Caco-2 (cell line): ENCODE data around the gene TMEM213. TPM values are rescaled to one million over a fixed set of nuclear protein-coding genes. Genes with fewer than 3 reads are reported as not detected.

Source experiments
- BruUV-seq: library from RNA; stranded (reverse); fragments of 400-500 nt; replicated peaks from 2 replicates; lab custom pipeline; 2021; lab: Mats Ljungman, UMichigan
- CTCF ChIA-PET: fragments of 300-600 bp; sonication (Branson Sonifier 250); formaldehyde crosslinking; loops from one replicate; lab custom pipeline; 2022; ENCODE audit warnings: antibody characterized with exemption; lab: Charles Lee
- POLR2A ChIA-PET: fragments of 300-600 bp; sonication (Branson Sonifier 250); formaldehyde crosslinking; loops from one replicate; lab custom pipeline; 2022; ENCODE audit warnings: antibody characterized with exemption; lab: Charles Lee
- DNase-seq, 2 experiments: peaks; one replicate each; pipeline versions ENCODE4 v3.0.0 to v3.0.0-alpha.2; 2020 to 2022
- H3K27me3 ChIP-seq: replicated peaks from 2 replicates; pipeline ENCODE4 v1.6.0; 2011; ENCODE audit warnings: low read length; ENCODE audit not compliant: control insufficient read depth, insufficient read depth
- H3K36me3 ChIP-seq: 2 replicates; pipeline ENCODE4 v1.5.1; 2011; ENCODE audit warnings: low read length; ENCODE audit not compliant: control insufficient read depth, insufficient read depth
- H3K4me1 ChIP-seq: fragments of 250-450 bp; sonication (Bioruptor Pico); 2 replicates; pipeline ENCODE4 v1.5.1; 2020; ENCODE audit warnings: mild to moderate bottlenecking
- H3K4me3 ChIP-seq: 2 replicates; pipeline ENCODE4 v1.5.1; 2011; ENCODE audit warnings: low read depth, mild to moderate bottlenecking, control low read depth, low read length
- H3K9me3 ChIP-seq: fragments of 250-450 bp; sonication (Bioruptor Pico); 2 replicates; pipeline ENCODE4 v1.5.1; 2020; ENCODE audit warnings: mild to moderate bottlenecking, moderate library complexity
- H3K27ac Mint-ChIP-seq: one replicate; pipeline ENCODE4 v1.8.0; 2022; ENCODE audit warnings: mixed read lengths; ENCODE audit not compliant: unreplicated experiment
- H3K27me3 Mint-ChIP-seq: one replicate; pipeline ENCODE4 v1.8.0; 2022; ENCODE audit warnings: mixed read lengths; ENCODE audit not compliant: insufficient read depth, unreplicated experiment
- H3K36me3 Mint-ChIP-seq: one replicate; pipeline ENCODE4 v1.8.0; 2022; ENCODE audit warnings: mild to moderate bottlenecking, mixed read lengths; ENCODE audit not compliant: insufficient read depth, unreplicated experiment
- H3K4me1 Mint-ChIP-seq: one replicate; pipeline ENCODE4 v1.8.0; 2022; ENCODE audit warnings: low read depth, mixed read lengths; ENCODE audit not compliant: unreplicated experiment
- H3K4me3 Mint-ChIP-seq: one replicate; pipeline ENCODE4 v1.8.0; 2022; ENCODE audit warnings: mild to moderate bottlenecking, moderate library complexity, mixed read lengths; ENCODE audit not compliant: unreplicated experiment
- H3K9me3 Mint-ChIP-seq: one replicate; pipeline ENCODE4 v1.8.0; 2022; ENCODE audit warnings: mixed read lengths; ENCODE audit not compliant: unreplicated experiment
- CTCF ChIP-seq, 2 experiments: fragments of 200-600 bp in 1 of 2; IDR thresholded peaks; 1 replicate in 1 of 2; 2 replicates in 1 of 2; pipeline versions ENCODE4 v1.5.1 to v1.8.0; 2011 to 2022; ENCODE audit warnings: antibody characterized with exemption in 1 of 2, control low read depth in 1 of 2, inconsistent platforms in 1 of 2, low read depth in 1 of 2, low read length in 1 of 2, mild to moderate bottlenecking in 1 of 2, moderate library complexity in 1 of 2; ENCODE audit not compliant: insufficient read depth in 1 of 2, severe bottlenecking in 1 of 2, unreplicated experiment in 1 of 2
- intact Hi-C: fragments of 100-400 bp; cut with micrococcal nuclease; formaldehyde crosslinking; loops from one replicate; pipeline ENCODE4 v1.10.0; 2022; ENCODE audit not compliant: unreplicated experiment
- total RNA-seq: library from RNA; stranded (reverse); gene quantifications from 2 replicates; pipeline ENCODE4 v1.2.3, GENCODE V29; 2022

Gene TMEM213
- total RNA-seq, 1 experiment from 2014 or later = not detected

DNA sequence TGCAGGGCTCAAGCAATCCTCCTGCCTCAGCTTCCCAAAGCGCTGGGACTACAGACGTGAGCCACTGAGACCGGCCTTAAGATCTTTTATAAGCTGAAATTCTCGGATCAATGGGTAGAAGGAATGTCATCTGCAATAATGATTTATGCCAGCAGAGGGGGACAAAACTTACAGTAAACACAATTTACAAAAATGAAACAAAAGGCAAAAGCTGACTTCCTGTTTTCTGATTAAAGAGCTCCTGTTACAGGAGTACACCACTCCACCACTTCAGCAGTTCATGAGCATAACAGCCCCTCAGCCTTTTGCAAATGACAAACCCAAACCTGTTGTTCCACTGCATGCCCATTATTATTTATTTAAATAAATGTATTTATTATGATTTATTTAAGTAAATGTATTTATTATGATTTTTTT, 88.7 kb downstream of the TMEM213 start:
- H3K27ac Mint-ChIP-seq = no peak overlapping the region
- no peaks in the 10 kb centered on the region for H3K36me3 ChIP-seq
- CTCF ChIA-PET = interaction anchor here (0.5 to 1.8 kb wide), 9 partner anchors 9 to 1123 kb away, joined by 3 to 18 read pairs (median 5); a partner anchor contains a TSS

GRCh38 chr7:138887085-138887710, 89.4 kb downstream of the TMEM213 start:
- Mint-ChIP-seq H3K27me3 (no peaks in the 10 kb centered on the region), H3K27ac (no peak overlapping the region), H3K4me3 (peak overlapping the region; percentile 33), H3K4me1 (peaks cover 17% of the 10 kb centered on the region), H3K36me3 (peaks cover 21% of the 10 kb centered on the region), H3K9me3 (no peaks in the 10 kb centered on the region)
- no peak overlapping the region for H3K4me3 ChIP-seq
- CTCF ChIA-PET = interaction anchor here (0.6 to 1.8 kb wide), 8 partner anchors 10 to 1122 kb away, joined by 3 to 18 read pairs (median 5); a partner anchor contains a TSS
- no TSS peak for BruUV-seq
- H3K36me3 ChIP-seq = no peaks in the 10 kb centered on the region
- H3K27me3 ChIP-seq = no peaks in the 10 kb centered on the region
- POLR2A ChIA-PET = interaction anchor here (0.6 kb wide), 1 partner anchor 683 kb away, joined by 4 read pairs; no protein-coding TSS in a partner anchor
- H3K4me1 ChIP-seq = peaks cover 10% of the 10 kb centered on the region
- intact Hi-C loops = loop anchor here (2.0 kb wide), 1 partner anchor 94 kb away; the partner anchor contains the start of gene KIAA1549
- no peak for TF ChIP-seq CTCF (IDR thresholded peaks at IDR 0.05; ENCODE audit: insufficient read depth in 1 of 2, low read depth in 1 of 2, low read length in 1 of 2, severe bottlenecking in 1 of 2, unreplicated experiment in 1 of 2)
- DNase-seq = no peak
- H3K9me3 ChIP-seq = no peaks in the 10 kb centered on the region

More for the DNA sequence above, 88.7 kb downstream of the TMEM213 start:
- BruUV-seq = no TSS peak
- intact Hi-C loops = loop anchor here (1.0 to 2.0 kb wide), 2 partner anchors 94 to 189 kb away; partner anchors contain the start of gene KIAA1549
- POLR2A ChIA-PET = interaction anchor here (0.6 kb wide), 1 partner anchor 683 kb away, joined by 4 read pairs; no protein-coding TSS in a partner anchor
- Histone ChIP-seq H3K9me3 (no peaks in the 10 kb centered on the region), H3K4me3 (no peak overlapping the region), H3K27me3 (no peaks in the 10 kb centered on the region), H3K4me1 (peaks cover 10% of the 10 kb centered on the region)
- H3K4me3 Mint-ChIP-seq = no peak overlapping the region
- peak in 1 of 2 experiments; percentile 55 for DNase-seq
- peak; percentile 54 to 60 for TF ChIP-seq CTCF (IDR thresholded peaks at IDR 0.05; ENCODE audit: insufficient read depth in 1 of 2, low read depth in 1 of 2, low read length in 1 of 2, severe bottlenecking in 1 of 2, unreplicated experiment in 1 of 2)
- no peaks in the 10 kb centered on the region for H3K9me3 Mint-ChIP-seq
- H3K27me3 Mint-ChIP-seq = no peaks in the 10 kb centered on the region
- peaks cover 18% of the 10 kb centered on the region for H3K36me3 Mint-ChIP-seq
- peaks cover 17% of the 10 kb centered on the region for H3K4me1 Mint-ChIP-seq

Other genes with a start within 250 kb of the TMEM213 start
- gene SVOPL, start 96.6 kb upstream of the TMEM213 start, total RNA-seq = 0.27 TPM in 1 of 2 replicates, not detected in the other
- gene ATP6V0A4, start 202 bp downstream of the TMEM213 start, total RNA-seq = 1.2 and 1.5 TPM in 2 replicates
- 19.9 and 21.9 TPM in 2 replicates for gene KIAA1549, start 183.4 kb downstream of the TMEM213 start, total RNA-seq
- 22.1 and 24.6 TPM in 2 replicates for gene ZC3HAV1L, start 238.0 kb downstream of the TMEM213 start, total RNA-seq